Astrocyte (in vitro differentiated cells and primary cell): Measurements from ENCODE around the gene ETNK1. TPM values are rescaled to one million over a fixed set of nuclear protein-coding genes. Genes with fewer than 3 reads are reported as not detected.

Source experiments
- DNase-seq: peaks from one replicate; pipeline ENCODE4 v3.0.0-alpha.2; 2010; ENCODE audit warnings: low read depth
- FAIRE-seq: peaks from 2 replicates; lab custom pipeline; 2011; peaks lifted over from hg19 to GRCh38; lab: Jason Lieb, UNC
- H2AFZ ChIP-seq: 2 replicates; pipeline ENCODE4 v1.6.0; 2012; ENCODE audit warnings: low read depth, low read length, inconsistent platforms
- H3K27ac ChIP-seq: 2 replicates; pipeline ENCODE4 v1.5.1; 2011; ENCODE audit warnings: low read depth, low read length, inconsistent platforms
- H3K27me3 ChIP-seq: 2 replicates; pipeline ENCODE4 v1.6.0; 2011; ENCODE audit warnings: low read length, inconsistent platforms; ENCODE audit not compliant: insufficient read depth
- H3K36me3 ChIP-seq: 2 replicates; pipeline ENCODE4 v1.5.1; 2011; ENCODE audit warnings: low read length, inconsistent platforms; ENCODE audit not compliant: insufficient read depth
- H3K4me1 ChIP-seq: 2 replicates; pipeline ENCODE4 v1.5.1; 2011; ENCODE audit warnings: low read length, inconsistent platforms; ENCODE audit not compliant: insufficient read depth
- H3K4me2 ChIP-seq: 2 replicates; pipeline ENCODE4 v1.6.0; 2012; ENCODE audit warnings: low read length, inconsistent platforms
- H3K4me3 ChIP-seq: 2 replicates; pipeline ENCODE4 v1.5.1; 2011; ENCODE audit warnings: low read depth, mild to moderate bottlenecking, low read length, inconsistent platforms; ENCODE audit not compliant: insufficient read depth
- H3K79me2 ChIP-seq: 2 replicates; pipeline ENCODE4 v1.6.0; 2012; ENCODE audit warnings: mild to moderate bottlenecking, low read length, inconsistent platforms; ENCODE audit not compliant: insufficient read depth
- H3K9ac ChIP-seq: 2 replicates; pipeline ENCODE4 v1.6.0; 2012; ENCODE audit warnings: mild to moderate bottlenecking, low read length, inconsistent platforms
- H3K9me3 ChIP-seq: 2 replicates; pipeline ENCODE4 v1.5.1; 2012; ENCODE audit warnings: low read depth, mild to moderate bottlenecking, low read length, inconsistent platforms; ENCODE audit not compliant: insufficient read depth
- H4K20me1 ChIP-seq: 2 replicates; pipeline ENCODE4 v1.6.0; 2012; ENCODE audit warnings: low read length, inconsistent platforms; ENCODE audit not compliant: insufficient read depth
- H3K27ac Mint-ChIP-seq: one replicate; pipeline ENCODE4 v1.8.0; 2021; ENCODE audit warnings: mild to moderate bottlenecking, mixed read lengths; ENCODE audit not compliant: unreplicated experiment
- H3K27me3 Mint-ChIP-seq: one replicate; pipeline ENCODE4 v1.8.0; 2021; ENCODE audit warnings: low read depth, mixed read lengths; ENCODE audit not compliant: unreplicated experiment
- H3K36me3 Mint-ChIP-seq: one replicate; pipeline ENCODE4 v1.8.0; 2021; ENCODE audit warnings: low read depth, mixed read lengths; ENCODE audit not compliant: unreplicated experiment
- H3K4me1 Mint-ChIP-seq: one replicate; pipeline ENCODE4 v1.8.0; 2021; ENCODE audit warnings: low read depth, mixed read lengths; ENCODE audit not compliant: unreplicated experiment
- H3K4me3 Mint-ChIP-seq: one replicate; pipeline ENCODE4 v1.8.0; 2021; ENCODE audit warnings: mild to moderate bottlenecking, moderate library complexity, mixed read lengths; ENCODE audit not compliant: unreplicated experiment
- H3K9me3 Mint-ChIP-seq: one replicate; pipeline ENCODE4 v1.8.0; 2021; ENCODE audit warnings: mild to moderate bottlenecking, mixed read lengths; ENCODE audit not compliant: unreplicated experiment
- CTCF ChIP-seq: IDR thresholded peaks from 2 replicates; pipeline ENCODE4 v1.5.1; 2011; ENCODE audit warnings: low read depth, mild to moderate bottlenecking, inconsistent platforms, low read length, moderate library complexity; ENCODE audit not compliant: insufficient read depth
- EZH2 ChIP-seq: IDR thresholded peaks from 2 replicates; pipeline ENCODE4 v1.6.1; 2012; ENCODE audit warnings: mild to moderate bottlenecking, low read length, inconsistent platforms; ENCODE audit not compliant: insufficient read depth
- total RNA-seq: library from RNA; stranded (reverse); gene quantifications from 2 replicates; pipeline ENCODE4 v1.2.1, GENCODE V29; 2021

ETNK1 gene
- total RNA-seq, 1 donor from 2014 or later: 50.0 TPM

- Histone ChIP-seq H3K9ac (no peak overlapping the region), H3K4me1 (peaks cover 10% of the 10 kb centered on the region), H3K27me3 (no peaks in the 10 kb centered on the region), H3K4me3 (no peak overlapping the region), H3K9me3 (no peaks in the 10 kb centered on the region), H3K27ac (no peak overlapping the region), H3K79me2 (peaks cover 32% of the 10 kb centered on the region), H3K4me2 (no peak overlapping the region), H2AFZ (no peak overlapping the region), H3K36me3 (no peaks in the 10 kb centered on the region), H4K20me1 (peaks cover 32% of the 10 kb centered on the region)
- Mint-ChIP-seq H3K4me3 (no peak overlapping the region), H3K36me3 (peaks cover 3% of the 10 kb centered on the region), H3K4me1 (peaks cover 9% of the 10 kb centered on the region), H3K9me3 (no peaks in the 10 kb centered on the region), H3K27me3 (no peaks in the 10 kb centered on the region), H3K27ac (no peak overlapping the region)
- FAIRE-seq (no peak), DNase-seq (no peak)
- TF ChIP-seq EZH2 (no peak), CTCF (no peak)
These were observed 31.4 kb downstream of the ETNK1 start for GRCh38 chr12:22656376-22656775.

- Histone ChIP-seq H4K20me1 (peaks cover 32% of the 10 kb centered on the region), H3K9ac (no peak overlapping the region), H3K4me2 (no peak overlapping the region), H3K36me3 (no peaks in the 10 kb centered on the region), H3K4me1 (peaks cover 10% of the 10 kb centered on the region), H2AFZ (no peak overlapping the region), H3K27me3 (no peaks in the 10 kb centered on the region), H3K79me2 (peaks cover 29% of the 10 kb centered on the region), H3K27ac (no peak overlapping the region), H3K4me3 (no peak overlapping the region), H3K9me3 (no peaks in the 10 kb centered on the region)
- DNase-seq (no peak), FAIRE-seq (no peak)
- Mint-ChIP-seq H3K36me3 (peaks cover 1% of the 10 kb centered on the region), H3K4me3 (no peak overlapping the region), H3K27ac (no peak overlapping the region), H3K27me3 (no peaks in the 10 kb centered on the region), H3K9me3 (no peaks in the 10 kb centered on the region), H3K4me1 (peaks cover 9% of the 10 kb centered on the region)
- TF ChIP-seq EZH2: no peak
- no peak for TF ChIP-seq CTCF
These were observed 31.9 kb downstream of the ETNK1 start for GRCh38 chr12:22656831-22657230.

- no peak overlapping the region for H3K4me3 ChIP-seq
- Mint-ChIP-seq H3K36me3 (no peaks in the 10 kb centered on the region), H3K27ac (no peak overlapping the region), H3K27me3 (no peaks in the 10 kb centered on the region), H3K9me3 (no peaks in the 10 kb centered on the region), H3K4me3 (no peak overlapping the region), H3K4me1 (peaks cover 9% of the 10 kb centered on the region)
- peaks cover 32% of the 10 kb centered on the region for H4K20me1 ChIP-seq
- H3K36me3 ChIP-seq: peaks cover 3% of the 10 kb centered on the region
- FAIRE-seq: peak; percentile 50
- TF ChIP-seq EZH2 (no peak), CTCF (no peak)
- H3K4me2 ChIP-seq: no peak overlapping the region
- H3K27ac ChIP-seq: no peak overlapping the region
- DNase-seq: peak; percentile 12
- H3K79me2 ChIP-seq: peaks cover 22% of the 10 kb centered on the region
- H3K4me1 ChIP-seq: peaks cover 10% of the 10 kb centered on the region
- no peak overlapping the region for H2AFZ ChIP-seq
- no peak overlapping the region for H3K9ac ChIP-seq
- H3K9me3 ChIP-seq: no peaks in the 10 kb centered on the region
- H3K27me3 ChIP-seq: no peaks in the 10 kb centered on the region
These were observed 32.6 kb downstream of the ETNK1 start for GRCh38 chr12:22657538-22657937.
